ACC112 (cell line): ENCODE results near the gene TRPM2.

Source experiments
- H2AFZ ChIP-seq: fragments of 200-600 bp; sonication (generic); one replicate; pipeline ENCODE4 v1.6.0; 2017; ENCODE audit warnings: antibody characterized with exemption, low read length; ENCODE audit not compliant: unreplicated experiment
- H3K27ac ChIP-seq: fragments of 200-600 bp; sonication (generic); 2 replicates; pipeline ENCODE4 v1.5.1; 2014; ENCODE audit warnings: low read depth, mild to moderate bottlenecking, antibody characterized with exemption, low read length, moderate library complexity
- H3K27me3 ChIP-seq: fragments of 200-600 bp; sonication (generic); 2 replicates; pipeline ENCODE4 v1.6.1; 2014; ENCODE audit warnings: mild to moderate bottlenecking, antibody characterized with exemption, low read length, moderate library complexity, mixed read lengths; ENCODE audit not compliant: insufficient read depth
- H3K36me3 ChIP-seq: fragments of 200-600 bp; sonication (generic); 2 replicates; pipeline ENCODE4 v1.6.1; 2016; ENCODE audit warnings: mild to moderate bottlenecking, antibody characterized with exemption, low read length, moderate library complexity, mixed read lengths; ENCODE audit not compliant: insufficient read depth
- H3K4me1 ChIP-seq: fragments of 200-600 bp; sonication (generic); one replicate; pipeline ENCODE4 v1.6.1; 2016; ENCODE audit warnings: low read length, mixed read lengths; ENCODE audit not compliant: insufficient read depth, unreplicated experiment, control insufficient read depth
- H3K4me3 ChIP-seq: fragments of 200-600 bp; sonication (generic); 2 replicates; pipeline ENCODE4 v1.5.1; 2014; ENCODE audit warnings: mild to moderate bottlenecking, low read depth, low read length
- H3K79me2 ChIP-seq: fragments of 200-600 bp; sonication (generic); one replicate; pipeline ENCODE4 v1.6.0; 2016; ENCODE audit warnings: low read length; ENCODE audit not compliant: control insufficient read depth, unreplicated experiment, insufficient read depth

The TRPM2 gene

GRCh38 chr21:44454747-44455523 lies 101.5 kb downstream of the TRPM2 start, which contains the start of gene LRRC3:
Gene LRRC3 (plus strand): TSS chr21:44455510. CDS start chr21:44456645, 1,135 bp downstream.
- Histone ChIP-seq H3K36me3 (no peaks in the 10 kb centered on the region), H3K27me3 (peaks cover 37% of the 10 kb centered on the region), H2AFZ (peak within 1 kb of the TSS; percentile 68), H3K79me2 (no peaks in the 10 kb centered on the region), H3K4me3 (peak within 1 kb of the TSS; percentile 78), H3K27ac (no peak within 1 kb of the TSS), H3K4me1 (no peaks in the 10 kb centered on the region)

GRCh38 chr21:44455524-44456213 lies 102.2 kb downstream of the TRPM2 start:
- no peaks in the 10 kb centered on the region for H3K79me2 ChIP-seq
- peaks cover 30% of the 10 kb centered on the region for H3K27me3 ChIP-seq
- peak overlapping the region; percentile 68 for H2AFZ ChIP-seq
- no peaks in the 10 kb centered on the region for H3K36me3 ChIP-seq
- peak overlapping the region; percentile 78 for H3K4me3 ChIP-seq
- H3K4me1 ChIP-seq: no peaks in the 10 kb centered on the region
- no peak overlapping the region for H3K27ac ChIP-seq

DNA sequence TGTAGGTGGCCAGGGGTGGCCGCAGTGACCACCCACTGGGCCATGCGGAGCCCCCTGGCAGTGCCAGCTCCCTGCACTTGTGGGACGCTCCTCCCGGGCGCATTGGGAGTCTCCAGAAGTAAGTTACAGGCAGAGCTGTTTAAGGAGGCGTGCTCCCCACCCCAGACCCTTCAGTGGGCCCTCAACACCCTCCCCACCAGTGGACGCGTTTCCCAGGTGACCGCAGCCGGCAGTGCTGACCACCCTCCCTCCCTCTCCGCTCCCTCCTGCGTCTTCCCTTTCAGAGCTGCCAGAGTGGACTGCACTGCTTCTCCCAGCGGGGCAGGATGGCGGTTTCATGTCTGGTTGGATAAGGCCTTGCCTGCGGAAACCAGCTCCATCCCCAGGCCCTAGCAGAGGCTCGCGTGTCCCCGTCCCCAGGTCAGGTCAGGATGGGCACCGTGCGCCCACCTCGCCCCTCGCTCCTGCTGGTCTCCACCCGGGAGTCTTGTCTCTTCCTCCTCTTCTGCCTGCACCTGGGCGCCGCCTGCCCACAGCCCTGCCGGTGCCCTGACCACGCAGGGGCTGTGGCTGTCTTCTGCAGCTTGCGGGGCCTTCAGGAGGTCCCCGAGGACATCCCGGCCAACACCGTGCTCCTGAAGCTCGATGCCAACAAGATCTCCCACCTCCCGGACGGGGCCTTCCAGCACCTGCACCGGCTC lies 102.9 kb downstream of the TRPM2 start:
- H3K27me3 ChIP-seq: peaks cover 23% of the 10 kb centered on the region
- H3K4me3 ChIP-seq: peak overlapping the region; percentile 78
- no peaks in the 10 kb centered on the region for H3K4me1 ChIP-seq
- no peaks in the 10 kb centered on the region for H3K79me2 ChIP-seq
- H3K27ac ChIP-seq: no peak overlapping the region
- no peak overlapping the region for H2AFZ ChIP-seq
- H3K36me3 ChIP-seq: no peaks in the 10 kb centered on the region

- no peak overlapping the region for H3K27ac ChIP-seq
Measured at GRCh38 chr21:44456915-44457736, 103.7 kb downstream of the TRPM2 start.

DNA sequence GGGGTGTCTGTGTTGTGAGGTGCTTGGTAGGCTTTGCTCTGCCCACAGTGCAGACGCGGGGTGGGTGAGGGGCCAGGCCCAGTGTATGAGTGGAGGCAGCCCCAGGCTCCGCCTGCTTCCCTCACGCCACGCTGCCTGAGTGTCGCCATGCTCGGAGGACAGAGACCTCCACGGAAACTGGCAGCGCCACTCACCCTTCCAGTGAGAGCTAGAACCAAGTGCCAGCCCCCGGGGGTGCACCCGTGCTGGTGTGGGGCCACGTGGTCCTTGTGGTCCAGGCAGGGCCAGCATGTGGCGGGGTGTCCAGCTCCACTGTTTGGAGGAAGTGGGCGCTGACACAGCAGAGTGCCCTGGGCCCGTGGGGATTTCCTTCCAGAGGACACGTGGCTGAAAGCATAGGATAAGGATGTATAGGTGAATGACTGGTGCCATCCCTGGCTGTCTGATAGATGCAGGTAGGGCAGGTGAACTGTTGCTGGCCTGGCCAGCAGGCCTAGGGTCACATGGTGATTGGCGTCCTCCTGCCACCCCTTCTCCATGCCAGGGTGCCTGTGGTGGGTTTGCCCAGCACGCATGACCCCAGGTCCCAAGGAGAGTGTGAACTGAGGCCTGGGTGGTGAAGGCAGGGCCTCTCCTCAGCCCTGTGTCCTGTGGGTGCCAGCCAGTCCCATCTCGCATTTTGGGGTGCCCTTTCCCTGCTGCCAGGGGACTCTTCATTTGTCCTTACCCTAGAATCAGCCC lies 105.7 kb downstream of the TRPM2 start:
- Histone ChIP-seq H3K27me3 (peaks cover 12% of the 10 kb centered on the region), H3K27ac (no peak overlapping the region), H2AFZ (no peak overlapping the region), H3K4me3 (no peak overlapping the region), H3K36me3 (no peaks in the 10 kb centered on the region), H3K79me2 (no peaks in the 10 kb centered on the region), H3K4me1 (no peaks in the 10 kb centered on the region)

More at GRCh38 chr21:44456915-44457736, 103.7 kb downstream of the TRPM2 start:
- Histone ChIP-seq H2AFZ (no peak overlapping the region), H3K79me2 (no peaks in the 10 kb centered on the region), H3K27me3 (peaks cover 19% of the 10 kb centered on the region), H3K4me1 (no peaks in the 10 kb centered on the region), H3K4me3 (no peak overlapping the region), H3K36me3 (no peaks in the 10 kb centered on the region)

GRCh38 chr21:44459712-44460440 lies 106.5 kb downstream of the TRPM2 start:
- no peaks in the 10 kb centered on the region for H3K79me2 ChIP-seq
- no peak overlapping the region for H3K27ac ChIP-seq
- H3K27me3 ChIP-seq: peaks cover 5% of the 10 kb centered on the region; the same call in 1 of the 2 replicates
- no peaks in the 10 kb centered on the region for H3K36me3 ChIP-seq
- no peak overlapping the region for H3K4me3 ChIP-seq
- H2AFZ ChIP-seq: no peak overlapping the region
- no peaks in the 10 kb centered on the region for H3K4me1 ChIP-seq

GRCh38 chr21:44460441-44460755 lies 107.0 kb downstream of the TRPM2 start:
- Histone ChIP-seq H3K79me2 (no peaks in the 10 kb centered on the region), H3K27ac (no peak overlapping the region), H3K36me3 (no peaks in the 10 kb centered on the region), H3K27me3 (peaks cover 5% of the 10 kb centered on the region; the same call in 1 of the 2 replicates), H2AFZ (no peak overlapping the region), H3K4me1 (no peaks in the 10 kb centered on the region), H3K4me3 (no peak overlapping the region)

GRCh38 chr21:44461005-44461404 lies 107.6 kb downstream of the TRPM2 start:
- no peak overlapping the region for H2AFZ ChIP-seq
- H3K79me2 ChIP-seq: no peaks in the 10 kb centered on the region
- no peak overlapping the region for H3K4me3 ChIP-seq
- H3K4me1 ChIP-seq: no peaks in the 10 kb centered on the region
- H3K36me3 ChIP-seq: no peaks in the 10 kb centered on the region
- H3K27ac ChIP-seq: no peak overlapping the region
- peaks cover 2% of the 10 kb centered on the region; the same call in 1 of the 2 replicates for H3K27me3 ChIP-seq

DNA sequence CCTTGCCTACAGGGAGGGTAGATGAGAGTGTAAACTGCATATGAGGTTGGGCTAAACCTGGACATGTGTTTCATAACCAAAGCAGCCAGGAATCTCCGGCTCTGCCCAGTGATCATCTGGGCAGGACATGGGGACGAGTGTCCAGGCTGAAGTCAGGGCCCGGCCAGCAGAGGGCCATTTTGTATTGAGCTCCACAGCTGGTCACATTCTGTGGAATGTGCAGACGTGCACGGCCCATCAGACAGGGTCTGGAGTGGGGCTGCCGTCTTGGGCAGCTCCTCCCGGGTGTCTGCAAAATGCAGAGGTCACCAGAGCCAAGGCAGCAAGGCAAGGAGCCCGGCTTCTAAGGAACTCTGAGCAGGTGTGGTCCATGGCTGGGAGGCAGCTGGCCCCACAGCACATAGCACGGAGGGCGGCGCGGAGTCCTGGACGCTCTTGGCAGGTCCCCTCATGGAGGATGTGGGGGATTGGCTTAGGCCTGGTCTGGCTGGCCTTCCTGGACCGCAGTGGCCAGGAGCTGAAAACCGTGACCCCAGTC lies 108.1 kb downstream of the TRPM2 start:
- H2AFZ ChIP-seq: no peak overlapping the region
- H3K27me3 ChIP-seq: no peaks in the 10 kb centered on the region
- H3K36me3 ChIP-seq: no peaks in the 10 kb centered on the region
- H3K79me2 ChIP-seq: no peaks in the 10 kb centered on the region
- no peaks in the 10 kb centered on the region for H3K4me1 ChIP-seq
- H3K4me3 ChIP-seq: no peak overlapping the region
- no peak overlapping the region for H3K27ac ChIP-seq
